Hepatocyte (in vitro differentiated cells): Measurements from ENCODE around the gene SMIM9. TPM values are rescaled to one million over a fixed set of nuclear protein-coding genes. Genes with fewer than 3 reads are reported as not detected.
"Not testable (repeated sequence)": the region's sequence is repeated elsewhere in the genome, so short reads cannot be mapped to it uniquely, and the experiment has no call there.

ENCODE experiments used
- DNase-seq: peaks from one replicate; pipeline ENCODE4 v3.0.0-alpha.2; 2016; ENCODE audit warnings: low spot score
- H2AFZ ChIP-seq: fragments of 200-600 bp; sonication (generic); 2 replicates; pipeline ENCODE4 v1.6.0; 2016; ENCODE audit warnings: antibody characterized with exemption, mild to moderate bottlenecking
- H3K27ac ChIP-seq: fragments of 200-600 bp; sonication (generic); 2 replicates; pipeline ENCODE4 v1.5.1; 2016; ENCODE audit warnings: mild to moderate bottlenecking
- H3K27me3 ChIP-seq: fragments of 200-600 bp; sonication (generic); 2 replicates; pipeline ENCODE4 v1.6.1; 2016
- H3K36me3 ChIP-seq: fragments of 200-600 bp; sonication (generic); replicated peaks from 2 replicates; pipeline ENCODE4 v1.5.1; 2016; ENCODE audit warnings: low read depth; ENCODE audit not compliant: insufficient read depth
- H3K4me1 ChIP-seq: fragments of 200-600 bp; sonication (generic); 2 replicates; pipeline ENCODE4 v1.5.1; 2016; ENCODE audit warnings: mild to moderate bottlenecking, moderate library complexity; ENCODE audit not compliant: insufficient read depth
- H3K4me2 ChIP-seq: fragments of 200-600 bp; sonication (generic); 2 replicates; pipeline ENCODE4 v1.6.0; 2016
- H3K4me3 ChIP-seq: fragments of 200-600 bp; sonication (generic); 2 replicates; pipeline ENCODE4 v1.5.1; 2016; ENCODE audit warnings: mild to moderate bottlenecking
- H3K79me2 ChIP-seq: fragments of 200-600 bp; sonication (generic); 2 replicates; pipeline ENCODE4 v1.6.0; 2017; ENCODE audit warnings: mild to moderate bottlenecking
- H3K9me2 ChIP-seq: fragments of 200-600 bp; sonication (generic); replicated peaks from 2 replicates; pipeline ENCODE4 v1.6.0; 2017; ENCODE audit warnings: mild to moderate bottlenecking; ENCODE audit not compliant: insufficient read depth
- H3K9me3 ChIP-seq: fragments of 200-600 bp; sonication (generic); 2 replicates; pipeline ENCODE4 v1.5.1; 2016; ENCODE audit warnings: low read depth, mild to moderate bottlenecking
- H4K20me1 ChIP-seq: fragments of 200-600 bp; sonication (generic); 2 replicates; pipeline ENCODE4 v1.6.0; 2016; ENCODE audit warnings: mild to moderate bottlenecking; ENCODE audit not compliant: insufficient read depth, poor library complexity, severe bottlenecking
- CTCF ChIP-seq: fragments of 200-600 bp; sonication (generic); IDR thresholded peaks from 2 replicates; pipeline ENCODE4 v1.5.1; 2016; ENCODE audit warnings: antibody characterized with exemption, mild to moderate bottlenecking; ENCODE audit not compliant: poor library complexity
- EZH2 ChIP-seq: fragments of 200-600 bp; sonication (generic); IDR thresholded peaks from 2 replicates; pipeline ENCODE4 v1.6.1; 2016; ENCODE audit warnings: antibody characterized with exemption, mild to moderate bottlenecking, borderline replicate concordance
- EZH2phosphoT487 ChIP-seq: fragments of 200-600 bp; sonication (generic); IDR thresholded peaks from one replicate; pipeline ENCODE4 v1.6.1; 2018; ENCODE audit warnings: antibody characterized with exemption, mild to moderate bottlenecking, low read depth, moderate library complexity; ENCODE audit not compliant: unreplicated experiment, severe bottlenecking
- WGBS: methylation state at CpG from one replicate; pipeline ENCODE4 v1.1.6; 2016; ENCODE audit warnings: low lambda C conversion rate; ENCODE audit errors: missing lambda C conversion rate; 5-methylcytosine and 5-hydroxymethylcytosine counted together
- polyA plus RNA-seq: library from polyadenylated mRNA; unstranded; fragments of >200 nt; fragmentation: Nextera tagmentation; extraction: Ambion mirVana; gene quantifications from 2 replicates; pipeline ENCODE4 v1.2.1, GENCODE V29; 2016
- total RNA-seq: library from RNA; depleted of rRNA; stranded (reverse); fragments of >200 nt; gene quantifications from 2 replicates; pipeline ENCODE4 v1.2.3, GENCODE V29; 2014

SMIM9 gene
- total and polyA plus RNA-seq, 2 experiments from 2014 or later = not detected

GRCh38 chrX:154828016-154828408 lies 6.5 kb downstream of the SMIM9 start:
- H3K4me2 ChIP-seq = no peak overlapping the region
- WGBS = 77% methylated on average over 2 of the region's 2 CpGs
- TF ChIP-seq CTCF (no peak), EZH2 (no peak), EZH2phosphoT487 (no peak)
- H3K4me3 ChIP-seq = no peak overlapping the region
- no peaks in the 10 kb centered on the region for H3K79me2 ChIP-seq
- H4K20me1 ChIP-seq = no peaks in the 10 kb centered on the region
- no peaks in the 10 kb centered on the region for H3K4me1 ChIP-seq
- no peaks in the 10 kb centered on the region for H3K9me2 ChIP-seq
- no peak overlapping the region for H2AFZ ChIP-seq
- H3K36me3 ChIP-seq = no peaks in the 10 kb centered on the region
- H3K27ac ChIP-seq = no peak overlapping the region
- no peaks in the 10 kb centered on the region for H3K9me3 ChIP-seq
- no peak for DNase-seq
- no peaks in the 10 kb centered on the region for H3K27me3 ChIP-seq

DNA sequence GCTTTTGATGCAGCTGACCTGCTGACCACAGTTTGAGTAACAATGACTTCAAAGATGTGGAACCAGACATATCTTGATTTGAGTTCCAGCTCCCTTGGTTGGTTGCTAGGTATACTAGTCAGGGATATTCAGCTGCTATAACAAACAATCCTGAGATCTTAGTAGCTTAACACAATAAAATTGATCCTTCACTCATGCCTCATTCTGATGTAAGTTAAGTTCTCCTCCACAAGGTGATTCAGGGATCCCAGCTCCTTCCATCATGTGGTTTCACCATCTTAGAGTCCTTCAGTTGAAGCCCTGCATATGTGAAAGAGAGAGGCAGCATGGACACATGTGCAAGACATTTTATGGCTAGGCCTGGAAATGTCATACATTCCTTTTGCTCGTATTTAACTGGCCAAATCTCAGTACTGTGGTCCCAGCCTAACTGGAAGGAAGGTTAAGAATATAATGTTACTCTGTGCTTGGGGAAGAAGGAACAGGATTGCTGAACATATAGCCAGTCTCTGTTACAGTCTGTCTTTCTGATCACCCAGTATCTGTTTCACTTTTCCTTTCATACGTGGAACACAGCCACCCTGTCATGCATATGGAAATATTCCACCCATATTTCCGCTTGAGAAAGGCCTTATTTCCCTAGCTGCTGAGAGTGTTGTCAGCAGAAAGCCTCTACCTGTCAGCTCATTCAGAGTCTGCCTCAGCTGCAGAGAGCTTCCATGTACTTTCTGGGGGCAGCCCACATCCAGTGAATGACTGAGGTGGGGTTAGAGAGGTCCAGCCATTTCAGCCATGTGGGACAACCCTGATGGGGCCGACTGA lies 7.1 kb downstream of the SMIM9 start:
- WGBS = 66% methylated on average over 4 of the region's 4 CpGs
- Histone ChIP-seq H2AFZ (no peak overlapping the region), H3K36me3 (no peaks in the 10 kb centered on the region), H3K4me2 (no peak overlapping the region), H3K27me3 (no peaks in the 10 kb centered on the region), H4K20me1 (no peaks in the 10 kb centered on the region), H3K4me1 (no peaks in the 10 kb centered on the region), H3K79me2 (no peaks in the 10 kb centered on the region), H3K27ac (no peak overlapping the region), H3K9me3 (no peaks in the 10 kb centered on the region), H3K4me3 (no peak overlapping the region), H3K9me2 (no peaks in the 10 kb centered on the region)
- TF ChIP-seq EZH2phosphoT487 = no peak
- no peak for TF ChIP-seq CTCF
- TF ChIP-seq EZH2 = no peak
- DNase-seq = no peak

- not testable (repeated sequence) for H3K9me2 ChIP-seq, H3K9me3 ChIP-seq, H3K79me2 ChIP-seq, H3K4me3 ChIP-seq, H2AFZ ChIP-seq, H4K20me1 ChIP-seq, H3K27me3 ChIP-seq, H3K36me3 ChIP-seq, H3K4me1 ChIP-seq, DNase-seq, H3K4me2 ChIP-seq, H3K27ac ChIP-seq
- WGBS = 94% methylated on average over 3 of the region's 3 CpGs
These were observed 8.9 kb downstream of the SMIM9 start for GRCh38 chrX:154825586-154825985.

DNA sequence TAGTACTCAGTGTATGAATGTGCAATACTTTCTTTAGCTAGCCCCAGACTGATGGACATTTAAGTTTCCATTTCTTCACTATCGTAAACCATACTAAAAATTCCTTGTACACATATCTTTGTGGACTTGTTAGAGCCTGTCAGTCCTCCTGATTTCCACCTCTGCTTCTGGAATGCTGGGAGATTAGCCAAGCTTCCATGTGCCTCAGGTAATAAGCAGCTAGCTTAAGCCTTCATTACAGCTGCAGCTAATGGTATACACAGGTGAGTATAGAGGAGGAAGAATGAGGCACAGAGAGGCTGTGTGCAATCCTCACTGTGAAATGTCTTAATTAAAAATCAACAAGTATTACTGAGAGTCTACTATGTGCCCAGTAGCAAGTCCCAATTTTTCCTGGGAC lies 9.8 kb downstream of the SMIM9 start:
- no peak overlapping the region for H3K4me2 ChIP-seq
- no peak for DNase-seq
- no peaks in the 10 kb centered on the region for H3K9me2 ChIP-seq
- H3K4me1 ChIP-seq = no peaks in the 10 kb centered on the region
- TF ChIP-seq EZH2phosphoT487 (no peak), CTCF (no peak), EZH2 (no peak)
- H3K9me3 ChIP-seq = no peaks in the 10 kb centered on the region
- H3K79me2 ChIP-seq = no peaks in the 10 kb centered on the region
- H2AFZ ChIP-seq = no peak overlapping the region
- no peaks in the 10 kb centered on the region for H3K27me3 ChIP-seq
- 86% methylated on average over 1 of the region's 1 CpG for WGBS
- no peaks in the 10 kb centered on the region for H3K36me3 ChIP-seq
- H3K27ac ChIP-seq = no peak overlapping the region
- no peak overlapping the region for H3K4me3 ChIP-seq
- no peaks in the 10 kb centered on the region for H4K20me1 ChIP-seq
